RPMI8226 (cell line): ENCODE measurements around the gene GALNT9.

Experiments used
- DNase-seq: peaks from one replicate; pipeline ENCODE4 v3.0.0-alpha.2; 2015

The GALNT9 gene

DNA sequence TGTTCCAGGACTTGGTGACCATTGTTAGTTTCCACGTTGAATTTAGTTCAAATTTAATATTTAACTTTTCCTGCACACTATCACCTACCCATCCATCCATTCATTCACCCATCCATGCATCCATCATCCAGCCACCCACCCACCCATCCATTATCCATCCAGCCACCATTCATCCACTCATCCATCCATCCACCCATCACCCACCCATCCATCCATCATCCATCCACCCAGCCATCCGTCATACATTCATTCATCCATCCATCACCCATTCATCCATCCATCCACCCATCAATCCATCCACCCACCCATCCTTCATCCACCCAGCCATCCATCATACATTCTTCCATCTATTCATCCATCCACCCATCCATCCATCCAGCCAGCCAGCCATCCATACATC is 163.3 kb downstream of the GALNT9 start:
- DNase-seq = no peak

GRCh38 chr12:132165584-132165983 is 163.8 kb downstream of the GALNT9 start:
- no peak for DNase-seq

DNA sequence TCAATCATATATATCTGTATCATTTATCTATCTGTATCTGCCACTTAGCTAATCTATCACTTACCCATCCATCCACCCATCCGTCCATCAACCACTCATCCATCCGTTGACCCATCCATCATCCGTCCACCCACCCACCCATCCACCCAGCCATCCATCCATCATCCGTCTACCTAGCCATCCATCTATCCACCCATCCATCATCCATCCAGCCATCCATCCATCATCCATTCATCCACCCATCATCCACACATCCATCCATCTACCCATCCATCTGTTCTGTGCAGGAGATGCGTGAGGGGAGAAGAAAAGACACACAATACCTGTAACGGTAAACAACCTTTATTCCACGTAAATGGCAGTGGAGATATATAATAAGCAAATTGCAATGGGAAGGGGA is 165.0 kb downstream of the GALNT9 start:
- DNase-seq = no peak

GRCh38 chr12:132163911-132164288 is 165.5 kb downstream of the GALNT9 start:
- no peak for DNase-seq

GRCh38 chr12:132163041-132163910 is 166.1 kb downstream of the GALNT9 start:
- peak; percentile 76 for DNase-seq

DNA sequence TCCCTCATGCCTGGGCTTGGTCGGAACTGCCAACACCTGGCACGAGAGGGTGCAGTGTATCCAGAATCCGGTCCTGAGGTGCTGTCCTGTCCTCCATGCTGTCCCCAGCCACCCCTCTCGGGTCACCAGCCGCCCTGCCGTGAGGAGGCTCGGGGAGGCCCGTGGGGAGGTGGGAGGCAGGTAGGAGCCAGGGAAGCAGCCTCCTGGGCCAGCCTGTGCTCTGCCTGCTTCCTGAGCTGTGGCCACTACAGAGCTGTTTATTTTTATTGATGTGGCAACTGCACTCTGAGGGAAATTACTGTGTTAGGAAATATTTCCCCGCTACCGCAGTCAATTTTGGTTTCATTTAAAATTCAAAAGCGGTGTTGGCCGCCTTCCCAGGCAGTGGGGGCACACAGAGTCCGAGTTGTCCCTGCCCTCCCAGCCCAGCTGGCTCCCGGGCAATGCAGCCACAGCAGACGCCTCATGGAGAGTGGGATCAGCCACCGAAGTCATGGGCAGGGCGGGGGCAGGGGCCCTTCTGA is 166.8 kb downstream of the GALNT9 start:
- peak; percentile 76 for DNase-seq

DNA sequence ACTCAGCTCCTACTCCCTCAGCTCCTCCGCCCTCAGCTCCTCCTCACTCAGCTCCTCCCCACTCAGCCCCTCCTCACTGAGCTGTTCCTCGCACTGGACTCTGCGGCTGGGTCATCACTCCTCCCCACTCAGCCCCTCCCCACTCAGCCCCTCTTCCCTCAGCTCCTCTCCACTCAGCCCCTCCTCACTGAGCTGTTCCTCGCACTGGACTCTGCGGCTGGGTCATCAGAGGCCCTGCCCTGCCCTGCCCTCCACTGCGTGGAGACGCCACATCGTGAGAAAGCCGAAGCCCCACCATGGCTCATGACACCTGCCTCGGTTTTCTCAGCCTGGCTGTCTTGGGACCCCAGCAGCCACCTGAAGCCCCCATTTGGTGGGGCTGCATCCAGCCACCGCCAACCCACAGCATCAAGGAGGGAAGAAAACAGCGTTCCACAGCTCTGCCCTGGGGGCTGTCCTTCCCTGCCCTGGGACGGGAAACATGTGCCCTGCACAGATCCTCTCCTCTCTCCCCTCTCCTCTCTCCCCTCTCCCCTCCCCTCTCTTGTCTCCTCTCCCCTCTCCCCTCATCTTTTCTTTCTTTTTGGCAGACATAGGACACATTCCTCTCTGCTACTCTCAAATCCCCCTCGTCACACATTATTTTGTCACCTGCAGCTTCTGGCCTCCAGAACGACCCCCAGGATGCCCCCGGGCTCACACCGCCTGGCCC is 167.4 kb downstream of the GALNT9 start:
- DNase-seq = no peak

- no peak for DNase-seq
Measured at GRCh38 chr12:132161036-132161781, 168.2 kb downstream of the GALNT9 start.

DNA sequence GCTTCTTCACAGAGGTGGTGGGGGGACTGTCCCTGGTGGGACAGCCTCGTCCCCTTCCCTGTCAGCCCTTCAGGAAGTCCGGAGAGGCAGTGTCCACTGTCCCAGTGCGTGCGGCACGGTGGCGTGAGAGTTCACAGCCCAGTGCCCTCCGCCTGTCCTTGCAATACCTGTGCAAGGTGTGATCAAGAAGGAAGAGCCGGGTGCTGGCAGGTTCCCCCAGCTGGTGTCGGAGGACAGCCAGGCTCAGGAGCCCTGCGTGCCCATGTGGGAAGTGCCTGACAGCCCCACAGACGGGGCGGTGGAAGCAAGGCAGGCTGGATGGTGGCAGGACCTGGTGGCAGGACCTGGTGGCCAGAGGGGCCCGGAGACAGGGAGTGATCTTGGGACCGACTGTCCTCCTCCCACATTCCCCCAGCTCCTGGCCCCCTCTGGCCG is 168.8 kb downstream of the GALNT9 start:
- DNase-seq = no peak

- no peak for DNase-seq
Measured at GRCh38 chr12:132160016-132160415, 169.4 kb downstream of the GALNT9 start.

GRCh38 chr12:132159555-132160003 is 169.8 kb downstream of the GALNT9 start:
- DNase-seq = no peak

- DNase-seq = no peak
Measured at GRCh38 chr12:132158677-132159554, 170.5 kb downstream of the GALNT9 start.

- no peak for DNase-seq
Measured at GRCh38 chr12:132157733-132158409, 171.5 kb downstream of the GALNT9 start.

DNA sequence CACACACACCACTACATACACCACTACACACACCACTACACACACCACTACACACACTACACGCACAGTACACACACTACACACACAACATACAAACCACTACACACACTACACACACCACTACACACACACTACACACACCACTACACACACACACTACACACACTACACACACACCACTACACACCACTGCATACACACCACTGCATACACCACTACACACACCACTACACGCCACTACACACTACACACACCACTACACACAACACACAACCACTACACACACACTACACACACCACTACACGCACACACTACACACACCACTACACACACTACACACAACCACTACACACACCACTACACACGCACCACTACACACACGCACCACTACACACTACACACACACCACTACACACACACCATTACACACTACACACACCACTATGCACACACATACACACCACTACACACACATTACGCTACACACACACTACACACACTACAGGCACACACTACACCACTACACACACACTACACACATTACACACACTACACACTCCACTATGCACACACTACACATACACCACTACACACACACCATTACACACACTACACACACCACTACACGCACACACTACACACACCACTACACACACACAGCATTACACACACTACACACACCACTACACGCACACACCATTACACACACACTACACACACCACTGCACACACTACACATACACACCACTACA is 172.6 kb downstream of the GALNT9 start:
- DNase-seq = no peak

DNA sequence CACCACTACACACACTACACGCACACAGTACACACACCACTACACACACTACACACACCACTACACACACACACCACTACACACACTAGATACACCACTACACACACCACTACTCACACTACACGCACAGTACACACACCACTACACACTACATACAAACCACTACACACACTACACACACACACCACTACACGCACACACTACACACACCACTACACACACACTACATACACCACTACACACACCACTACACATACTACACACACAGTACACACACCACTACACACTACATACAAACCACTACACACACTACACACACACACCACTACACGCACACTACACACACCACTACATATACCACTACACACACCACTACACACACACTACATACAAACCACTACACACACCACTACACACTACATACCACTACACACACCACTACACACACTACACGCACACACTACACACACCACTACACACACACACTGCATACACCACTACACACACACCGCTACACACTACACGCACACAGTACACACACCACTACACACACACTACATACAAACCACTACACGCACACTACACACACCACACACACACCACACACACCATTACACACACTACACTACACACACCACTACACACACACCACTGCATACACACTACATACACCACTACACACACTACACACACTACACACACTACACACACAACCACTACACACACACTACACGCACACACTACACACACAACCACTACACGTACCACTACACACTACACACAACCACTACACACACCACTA is 173.4 kb downstream of the GALNT9 start:
- DNase-seq = no peak

DNA sequence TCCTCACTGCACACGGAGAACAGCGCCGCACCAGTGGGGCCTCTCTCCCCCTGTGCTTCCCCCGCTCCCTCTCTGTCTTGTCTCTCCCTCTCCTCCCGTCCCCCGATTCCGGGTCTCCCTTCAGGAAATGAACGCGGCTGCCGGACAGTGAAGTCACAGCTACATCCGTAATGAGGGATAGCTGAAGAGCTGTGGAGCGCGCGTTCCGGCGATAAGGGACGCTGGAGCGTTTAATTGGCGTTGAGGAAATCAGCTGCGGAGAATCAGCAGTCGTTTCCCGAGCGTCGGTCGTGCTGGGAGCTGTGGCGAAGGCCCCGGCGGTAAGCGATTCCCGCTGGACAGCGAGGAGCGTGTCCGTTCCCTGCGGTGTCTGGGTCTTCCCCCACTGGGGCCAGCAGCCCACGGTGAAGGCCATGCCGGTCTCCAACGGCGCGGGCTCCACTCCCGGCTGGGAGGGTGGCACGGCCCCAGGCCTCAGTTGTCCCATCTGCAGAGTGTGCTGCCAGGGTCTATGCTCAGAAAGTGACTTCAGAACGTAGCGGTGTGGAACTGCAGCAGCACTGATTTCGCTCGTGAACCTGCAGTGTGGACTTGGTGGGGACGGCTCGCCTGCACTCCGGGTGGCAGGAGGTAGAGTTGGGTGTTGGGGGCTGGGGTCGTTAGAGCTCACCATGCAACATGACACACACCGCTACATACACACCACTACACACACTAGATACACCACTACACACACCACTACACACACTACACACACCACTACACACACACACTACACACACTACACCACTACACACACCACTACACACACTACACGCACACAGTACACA is 174.2 kb downstream of the GALNT9 start:
- no peak for DNase-seq

DNA sequence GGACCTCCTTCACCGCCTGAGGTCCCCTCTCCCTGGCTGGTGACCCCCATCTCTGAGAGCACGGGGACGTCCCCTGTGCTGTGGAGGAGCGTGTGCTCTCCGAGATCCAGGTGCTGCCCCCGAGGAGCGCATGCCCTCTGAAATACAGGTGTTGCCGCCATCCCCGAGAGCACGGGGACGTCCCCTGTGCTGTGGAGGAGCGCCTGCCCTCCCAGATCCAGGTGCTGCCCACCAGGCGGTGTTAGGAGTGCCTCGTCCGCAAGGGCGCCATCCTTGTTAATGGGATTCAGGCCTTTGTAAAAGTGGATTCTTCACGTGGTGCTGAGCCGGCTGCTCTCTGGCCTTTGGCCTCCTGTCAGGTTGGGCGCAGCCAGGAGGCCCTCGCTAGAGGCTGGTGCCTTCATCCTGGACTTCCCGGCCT is 175.0 kb downstream of the GALNT9 start:
- DNase-seq = no peak

DNA sequence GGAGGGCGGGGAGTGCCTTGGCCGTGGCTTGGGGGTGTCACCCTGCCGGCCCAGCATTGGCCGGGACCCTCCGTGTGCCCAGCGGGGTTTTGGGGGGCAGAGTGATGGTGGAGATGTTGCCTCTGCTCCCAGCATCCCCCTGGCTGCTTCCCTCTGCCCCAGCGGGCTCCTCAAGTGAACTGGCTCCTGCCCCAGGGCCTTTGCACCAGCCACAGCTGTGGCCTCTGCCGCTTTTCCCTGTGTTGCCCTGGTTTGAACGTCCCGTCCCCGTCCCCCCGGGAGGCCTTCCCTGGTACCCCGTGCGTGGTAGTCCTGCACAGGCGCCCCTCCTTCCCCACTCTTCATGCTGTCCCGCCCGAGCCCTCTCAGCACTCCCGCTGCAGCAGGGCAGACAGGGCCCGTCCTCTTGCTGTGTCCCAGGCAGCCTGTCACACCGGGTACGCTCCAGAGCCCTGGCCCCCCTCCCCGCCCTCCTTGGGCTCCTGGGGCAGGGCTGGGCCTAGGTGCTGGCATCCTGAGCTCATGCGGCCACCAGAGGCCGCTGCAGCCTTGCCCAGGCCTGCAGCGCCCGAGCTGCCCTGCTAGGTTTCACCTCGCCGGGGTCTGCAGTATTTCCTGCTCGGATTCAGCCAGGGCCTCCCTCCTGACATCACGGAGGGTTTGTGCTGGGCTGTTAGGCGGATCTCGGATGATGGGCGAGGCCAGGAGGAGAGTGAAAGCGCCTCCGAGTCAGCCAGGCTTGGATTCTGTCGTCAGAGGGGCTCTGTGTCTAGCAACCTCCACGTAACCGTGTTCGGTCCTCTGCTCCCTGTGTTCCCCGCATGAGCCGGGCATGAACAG is 175.7 kb downstream of the GALNT9 start:
- peak; percentile 75 for DNase-seq
